Aorta (tissue), 5 donors: ENCODE data around the gene SLC35G6. TPM values are rescaled to one million over a fixed set of nuclear protein-coding genes. Genes with fewer than 3 reads are reported as not detected.
"Not testable (repeated sequence)": the region's sequence is repeated elsewhere in the genome, so short reads cannot be mapped to it uniquely, and the experiment has no call there.

Experiments
- ATAC-seq: fragments of 200-7000 bp; cut with Tn5 transposase; one replicate; pipeline ENCODE4 v1.9.1; 2022; ENCODE audit warnings: moderate library complexity; ENCODE audit not compliant: low FRiP score
- DNase-seq, 2 donors: peaks; one replicate each; pipeline ENCODE4 v3.0.0-alpha.2; 2020
- H3K27ac ChIP-seq, 2 donors: one replicate each; pipeline ENCODE4 v1.5.1; 2013; ENCODE audit warnings: low read length in 2 of 2, mild to moderate bottlenecking in 2 of 2, moderate library complexity in 2 of 2, control low read depth in 1 of 2, inconsistent platforms in 1 of 2, low read depth in 1 of 2
- H3K27me3 ChIP-seq, 2 donors: one replicate each; pipeline ENCODE4 v1.6.1; 2013; ENCODE audit warnings: control low read depth in 1 of 2, low read length in 1 of 2, mild to moderate bottlenecking in 1 of 2, moderate library complexity in 1 of 2; ENCODE audit not compliant: insufficient read depth in 2 of 2, control insufficient read depth in 1 of 2
- H3K36me3 ChIP-seq, 2 donors: one replicate each; pipeline ENCODE4 v1.6.1; 2013; ENCODE audit warnings: control low read depth in 1 of 2, low read length in 1 of 2, mild to moderate bottlenecking in 1 of 2; ENCODE audit not compliant: insufficient read depth in 2 of 2, control insufficient read depth in 1 of 2
- H3K4me1 ChIP-seq, 2 donors: one replicate each; pipeline ENCODE4 v1.6.1; 2013; ENCODE audit warnings: low read length in 2 of 2, control low read depth in 1 of 2, mild to moderate bottlenecking in 1 of 2, moderate library complexity in 1 of 2; ENCODE audit not compliant: insufficient read depth in 2 of 2, control insufficient read depth in 1 of 2
- H3K4me3 ChIP-seq, 2 donors: one replicate each; pipeline ENCODE4 v1.5.1; 2013; ENCODE audit warnings: low read length in 2 of 2, control low read depth in 1 of 2, mild to moderate bottlenecking in 1 of 2
- H3K9me3 ChIP-seq: one replicate; pipeline ENCODE4 v1.6.1; 2013; ENCODE audit warnings: mild to moderate bottlenecking, low read length; ENCODE audit not compliant: control insufficient read depth
- WGBS, 2 donors: extraction: QIAGEN DNeasy Blood & Tissue Kit; methylation state at CpG; one replicate each; pipeline ENCODE4 v1.1.7; 2013; 5-methylcytosine and 5-hydroxymethylcytosine counted together
- intact Hi-C, 2 donors: fragments of 100-400 bp; cut with DNase I; formaldehyde crosslinking; loops; one replicate each; pipeline versions ENCODE4 v1.14.2 to v1.15.0; 2022
- polyA plus RNA-seq, 2 donors: library from polyadenylated mRNA; stranded (reverse); fragments of 200-250 nt; gene quantifications; one replicate each; pipeline ENCODE4 v1.2.3, GENCODE V29; 2013
- total RNA-seq, 2 donors: library from RNA; stranded (reverse); fragmentation: NEBNext Ultra II Directional; extraction: Animal tissue kit (Norgen Biotek cat#: 25700); gene quantifications; one replicate each; pipeline ENCODE4 v1.2.1, GENCODE V29; 2021
- donor health status: healthy with polysubstance abuse.
- donor health status: Bipolar disorder and iron deficiency.
- donor health status: DM: no; HTN: no; CAD: no.
- donor health status: DM: no; HTN: no; CAD: no.
- donor health status: DM: yes; HTN: yes; CAD: no.

SLC35G6 gene
- total and polyA plus RNA-seq, 4 donors = not detected

GRCh38 chr17:7481842-7482741 is 846 bp downstream of the SLC35G6 start:
- H3K27me3 ChIP-seq, ATAC-seq, H3K9me3 ChIP-seq, H3K4me3 ChIP-seq, intact Hi-C loops, H3K4me1 ChIP-seq, H3K27ac ChIP-seq, DNase-seq, H3K36me3 ChIP-seq: not testable (repeated sequence)
- WGBS, 2 donors = 85 to 88% methylated on average over 29 to 31 of the region's 31 CpGs

GRCh38 chr17:7482742-7483088 is 1.5 kb downstream of the SLC35G6 start:
- H3K4me1 ChIP-seq, H3K36me3 ChIP-seq, H3K4me3 ChIP-seq, ATAC-seq, intact Hi-C loops, H3K27ac ChIP-seq, H3K9me3 ChIP-seq, H3K27me3 ChIP-seq, DNase-seq: not testable (repeated sequence)
- 65 to 72% methylated on average over 6 of the region's 6 CpGs for WGBS, 2 donors

GRCh38 chr17:7483255-7484066 is 2.2 kb downstream of the SLC35G6 start:
- Histone ChIP-seq H3K9me3 (no peaks in the 10 kb centered on the region), H3K27ac (peak overlapping the region; percentile 94 to 98), H3K36me3 (no peaks in the 10 kb centered on the region), H3K4me3 (peak overlapping the region; percentile 56 to 91), H3K4me1 (peaks cover 0 to 4% of the 10 kb centered on the region in 2 donors), H3K27me3 (peaks cover 0 to 1% of the 10 kb centered on the region in 2 donors)
- intact Hi-C loops = loop anchor here (1.0 to 2.0 kb wide), 2 partner anchors 48 to 49 kb away; partner anchors contain the start of gene TMEM102 (in 2 of the 2)
- WGBS, 2 donors = 0% methylated on average over 36 to 38 of the region's 38 CpGs
- ATAC-seq (peak; percentile 86), DNase-seq (peak; percentile 98)

- Histone ChIP-seq H3K9me3 (no peaks in the 10 kb centered on the region), H3K27ac (peak within 1 kb of the TSS; percentile 94 to 98), H3K4me3 (peak within 1 kb of the TSS; percentile 56 to 91), H3K4me1 (peaks cover 0 to 4% of the 10 kb centered on the region in 2 donors), H3K36me3 (no peaks in the 10 kb centered on the region), H3K27me3 (peaks cover 0 to 1% of the 10 kb centered on the region in 2 donors)
- intact Hi-C loops = loop anchor here (1.0 to 2.0 kb wide), 2 partner anchors 49 kb away; partner anchors contain the start of gene TMEM102 (in 2 of the 2)
- peak; percentile 93 for ATAC-seq
- peak; percentile 99 for DNase-seq
- 0% methylated on average over 61 to 64 of the region's 64 CpGs for WGBS, 2 donors
These were observed 3.0 kb downstream of the SLC35G6 start, which contains the start of gene POLR2A for GRCh38 chr17:7484067-7484918. Gene POLR2A (plus strand): TSS chr17:7484366.

- intact Hi-C loops = loop anchor here (1.0 to 2.0 kb wide), 2 partner anchors 50 kb away; partner anchors contain the start of gene TMEM102 (in 2 of the 2)
- 0 to 1% methylated on average over 19 of the region's 19 CpGs for WGBS, 2 donors
These were observed 3.7 kb downstream of the SLC35G6 start for GRCh38 chr17:7484919-7485377.

GRCh38 chr17:7486181-7486580 is 4.9 kb downstream of the SLC35G6 start:
- intact Hi-C loops = no loop called here
- WGBS, 2 donors = 50 to 52% methylated on average over 3 of the region's 3 CpGs
- peaks cover 0 to 4% of the 10 kb centered on the region in 2 donors for H3K4me1 ChIP-seq
- no peaks in the 10 kb centered on the region for H3K36me3 ChIP-seq
- H3K4me3 ChIP-seq = no peak overlapping the region
- DNase-seq (no peak), ATAC-seq (no peak)
- H3K27ac ChIP-seq = no peak overlapping the region
- peaks cover 0 to 1% of the 10 kb centered on the region in 2 donors for H3K27me3 ChIP-seq
- H3K9me3 ChIP-seq = no peaks in the 10 kb centered on the region

More at GRCh38 chr17:7484919-7485377, 3.7 kb downstream of the SLC35G6 start:
- peak overlapping the region in 1 of 2 donors; percentile 52 for H3K27ac ChIP-seq
- peaks cover 0 to 1% of the 10 kb centered on the region in 2 donors for H3K27me3 ChIP-seq
- no peaks in the 10 kb centered on the region for H3K36me3 ChIP-seq
- no peaks in the 10 kb centered on the region for H3K9me3 ChIP-seq
- H3K4me3 ChIP-seq = peak overlapping the region; percentile 49 to 52
- no peak for DNase-seq
- peaks cover 0 to 4% of the 10 kb centered on the region in 2 donors for H3K4me1 ChIP-seq
- ATAC-seq = no peak

- intact Hi-C loops = no loop called here
- Histone ChIP-seq H3K27me3 (no peaks in the 10 kb centered on the region), H3K4me1 (peaks cover 0 to 7% of the 10 kb centered on the region in 2 donors), H3K36me3 (no peaks in the 10 kb centered on the region), H3K27ac (no peak overlapping the region), H3K9me3 (no peaks in the 10 kb centered on the region), H3K4me3 (no peak overlapping the region)
- 57 to 69% methylated on average over 8 of the region's 8 CpGs for WGBS, 2 donors
- DNase-seq (no peak), ATAC-seq (no peak)
These were observed 8.9 kb downstream of the SLC35G6 start for GRCh38 chr17:7490144-7490543.

GRCh38 chr17:7491583-7491982 is 10.3 kb downstream of the SLC35G6 start:
- 94% methylated on average over 1 of the region's 1 CpG for WGBS, 2 donors

More at GRCh38 chr17:7491583-7491982, 10.3 kb downstream of the SLC35G6 start:
- Histone ChIP-seq H3K4me3 (no peak overlapping the region), H3K27ac (no peak overlapping the region), H3K4me1 (peaks cover 0 to 7% of the 10 kb centered on the region in 2 donors), H3K36me3 (peaks cover 0 to 2% of the 10 kb centered on the region in 2 donors), H3K9me3 (no peaks in the 10 kb centered on the region), H3K27me3 (no peaks in the 10 kb centered on the region)
- no peak for DNase-seq
- intact Hi-C loops = no loop called here
- no peak for ATAC-seq
